Measurements from ENCODE around the gene HOXA6.

HOXA6 gene

GRCh38 chr7:27108390-27109127 is 39.0 kb downstream of the HOXA6 start:
- H3K4me3 ChIP-seq (replicated peaks; ENCODE audit: low read depth, low read length) = no peak overlapping the region
- no peak for DNase-seq (ENCODE audit: low read depth)
- TF ChIP-seq CTCF (IDR thresholded peaks at IDR 0.05; ENCODE audit: low read length, missing control alignments) = no peak

DNA sequence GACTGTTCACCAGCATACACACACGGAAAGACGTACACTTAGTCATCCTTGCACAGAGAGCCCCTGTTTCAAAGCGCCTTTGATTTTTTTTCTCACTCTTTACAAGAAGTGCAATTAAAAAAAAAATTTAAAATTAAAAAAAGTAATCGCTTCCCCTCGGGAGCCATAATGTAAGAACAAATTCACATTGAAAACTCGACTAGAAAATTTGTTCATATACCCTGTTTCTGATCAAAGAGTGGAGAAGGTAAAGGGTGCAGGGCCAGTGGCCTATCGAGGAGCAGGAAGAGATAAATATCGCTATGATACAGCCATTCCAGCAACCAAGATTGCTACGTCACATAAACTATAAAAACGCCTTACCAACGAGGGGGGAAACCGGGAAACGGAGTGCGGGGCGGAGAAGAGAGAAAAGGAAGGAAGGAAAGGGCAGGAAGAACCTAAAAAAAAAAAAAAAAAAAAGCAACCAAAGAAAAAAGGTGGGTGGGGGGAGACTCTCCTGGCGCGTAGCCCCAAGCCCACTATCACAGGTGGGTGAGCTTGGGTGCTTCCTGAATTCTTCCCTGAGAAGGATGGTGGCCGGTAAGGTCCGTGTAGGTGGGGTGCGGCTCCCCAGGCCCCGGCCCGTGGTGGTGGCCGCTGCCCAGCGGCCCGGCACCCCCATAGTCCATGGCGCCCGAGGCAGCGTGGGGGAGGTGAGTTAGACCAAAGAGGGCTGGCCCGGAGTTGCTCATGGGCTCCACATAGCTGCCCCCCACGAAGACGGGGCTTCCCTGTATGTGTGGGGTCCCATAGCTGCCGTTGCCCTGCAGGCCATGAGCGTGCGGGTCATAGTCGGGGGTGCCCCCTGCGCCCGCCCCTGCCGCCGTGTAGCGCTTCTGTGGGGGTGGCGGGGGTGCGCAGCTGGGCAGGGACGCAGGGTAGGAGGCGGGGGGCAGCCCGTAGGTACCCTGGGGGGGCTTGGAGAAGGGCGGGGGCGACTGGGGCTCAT is 39.9 kb downstream of the HOXA6 start:
- TF ChIP-seq CTCF (IDR thresholded peaks at IDR 0.05; ENCODE audit: low read length, missing control alignments) = no peak
- DNase-seq (ENCODE audit: low read depth) = no peak
- no peak overlapping the region for H3K4me3 ChIP-seq (replicated peaks; ENCODE audit: low read depth, low read length)

- no peak overlapping the region for H3K4me3 ChIP-seq (replicated peaks; ENCODE audit: low read depth, low read length)
- DNase-seq (ENCODE audit: low read depth) = no peak
- TF ChIP-seq CTCF (IDR thresholded peaks at IDR 0.05; ENCODE audit: low read length, missing control alignments) = no peak
These were observed 40.7 kb downstream of the HOXA6 start for GRCh38 chr7:27106901-27107240.

DNA sequence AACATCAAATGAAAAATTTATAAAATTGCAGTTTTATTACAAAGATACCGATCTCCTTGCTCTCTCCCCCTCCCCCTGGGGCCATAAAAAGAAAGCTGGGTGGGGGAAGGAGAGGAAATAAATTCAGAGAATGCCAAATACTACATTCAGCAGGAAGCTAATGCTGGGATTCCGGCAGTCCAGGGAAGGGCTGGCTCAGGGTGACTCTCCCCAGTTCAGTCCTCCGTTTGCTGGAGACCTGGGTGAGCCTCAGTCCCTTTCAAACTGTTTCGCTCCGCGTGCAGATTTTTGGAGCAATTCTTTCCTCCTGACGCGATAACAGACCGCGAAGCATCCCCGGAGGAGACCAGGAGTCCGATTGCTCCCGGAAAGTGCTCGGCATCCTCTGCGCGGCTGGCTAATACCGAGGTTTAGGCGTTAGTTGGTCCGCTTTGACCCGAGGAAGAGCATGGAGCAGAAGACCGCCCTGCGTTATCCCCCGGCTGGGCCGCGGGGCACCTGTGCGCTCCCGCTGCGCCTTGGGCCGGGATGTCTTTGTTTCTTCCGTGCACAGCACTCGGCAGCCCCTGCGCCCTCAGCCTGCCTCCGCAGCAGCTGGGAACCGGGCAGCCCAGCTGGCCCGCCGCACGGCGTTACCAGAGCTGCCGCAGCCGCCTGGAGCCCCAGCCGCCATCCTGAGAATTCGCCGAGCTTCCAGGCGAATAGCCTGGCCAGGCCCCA is 41.2 kb downstream of the HOXA6 start:
- no peak for DNase-seq (ENCODE audit: low read depth)
- no peak overlapping the region for H3K4me3 ChIP-seq (replicated peaks; ENCODE audit: low read depth, low read length)
- TF ChIP-seq CTCF (IDR thresholded peaks at IDR 0.05; ENCODE audit: low read length, missing control alignments) = no peak

GRCh38 chr7:27105301-27106031 is 42.1 kb downstream of the HOXA6 start:
- H3K4me3 ChIP-seq (replicated peaks; ENCODE audit: low read depth, low read length) = no peak overlapping the region
- no peak for TF ChIP-seq CTCF (IDR thresholded peaks at IDR 0.05; ENCODE audit: low read length, missing control alignments)
- no peak for DNase-seq (ENCODE audit: low read depth)

DNA sequence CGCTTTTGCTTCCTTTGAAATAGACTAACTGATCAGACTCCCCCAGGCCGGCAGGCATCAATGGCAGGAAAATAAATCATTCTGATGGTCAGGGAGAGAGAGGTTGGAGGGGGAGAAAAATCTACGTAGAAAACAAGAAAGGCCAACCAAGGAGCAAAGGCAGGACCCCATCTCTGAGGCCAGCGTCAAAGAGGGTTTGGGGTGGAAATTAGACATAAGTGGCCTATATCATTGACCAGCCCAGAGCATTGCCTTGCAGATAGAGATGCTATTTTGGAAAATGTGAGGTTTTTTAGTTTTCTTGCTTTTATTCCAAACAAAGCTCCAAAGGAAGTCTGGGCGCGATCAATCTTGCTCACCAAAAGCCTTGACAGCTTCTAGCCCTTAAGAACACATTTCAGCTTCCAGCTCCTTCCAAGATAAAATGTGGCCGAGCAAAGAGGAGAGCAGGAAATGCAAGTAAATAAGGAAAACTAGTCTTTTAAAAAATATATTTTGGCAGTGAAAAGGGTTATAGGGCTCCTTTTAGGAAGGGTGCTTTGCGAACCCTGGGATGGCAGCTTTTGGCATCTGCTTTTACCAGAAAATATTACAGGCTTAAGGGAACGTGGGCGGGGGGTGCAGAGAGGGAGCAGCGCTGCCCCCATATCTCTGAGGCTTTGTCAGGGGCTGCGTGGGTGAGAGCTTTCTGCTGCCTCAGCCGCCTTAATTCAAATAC is 43.1 kb downstream of the HOXA6 start:
- no peak for TF ChIP-seq CTCF (IDR thresholded peaks at IDR 0.05; ENCODE audit: low read length, missing control alignments)
- H3K4me3 ChIP-seq (replicated peaks; ENCODE audit: low read depth, low read length) = no peak overlapping the region
- DNase-seq (ENCODE audit: low read depth) = no peak

All from fibroblast of pulmonary artery (primary cell).